Lung (tissue), 12 donors: ENCODE results near the gene ABCB11. TPM values are rescaled to one million over a fixed set of nuclear protein-coding genes. Genes with fewer than 3 reads are reported as not detected.

Experiments used
- ATAC-seq: fragments of 200-7000 bp; cut with Tn5 transposase; one replicate; pipeline ENCODE4 v1.9.1; 2020; ENCODE audit warnings: moderate number of reproducible peaks; ENCODE audit not compliant: insufficient read depth, low FRiP score
- DNase-seq, 3 donors: peaks; one replicate each; pipeline ENCODE4 v3.0.0-alpha.2; 2013 to 2017
- H3K27ac ChIP-seq, 2 donors: one replicate each; pipeline ENCODE4 v1.5.1; 2013; ENCODE audit warnings: mild to moderate bottlenecking in 2 of 2, moderate library complexity in 2 of 2, control low read depth in 1 of 2, inconsistent platforms in 1 of 2, low read depth in 1 of 2, low read length in 1 of 2
- H3K27me3 ChIP-seq, 3 donors: one replicate each; pipeline ENCODE4 v1.5.1; 2013; ENCODE audit warnings: low read length in 2 of 3; ENCODE audit not compliant: control insufficient read depth in 3 of 3, insufficient read depth in 3 of 3
- H3K36me3 ChIP-seq, 4 donors: one replicate each; pipeline ENCODE4 v1.5.1; 2013; ENCODE audit warnings: low read length in 4 of 4, mild to moderate bottlenecking in 1 of 4, moderate library complexity in 1 of 4; ENCODE audit not compliant: control insufficient read depth in 4 of 4, insufficient read depth in 4 of 4
- H3K4me1 ChIP-seq, 5 donors: one replicate each; pipeline ENCODE4 v1.5.1; 2013; ENCODE audit warnings: low read length in 5 of 5, mild to moderate bottlenecking in 2 of 5, moderate library complexity in 1 of 5; ENCODE audit not compliant: control insufficient read depth in 5 of 5, insufficient read depth in 5 of 5
- H3K4me3 ChIP-seq: one replicate; pipeline ENCODE4 v1.5.1; 2013; ENCODE audit warnings: mild to moderate bottlenecking, control low read depth, moderate library complexity
- H3K9ac ChIP-seq, 2 donors: one replicate each; pipeline ENCODE4 v1.5.1; 2013; ENCODE audit warnings: low read length in 2 of 2, control low read depth in 1 of 2; ENCODE audit not compliant: insufficient read depth in 1 of 2
- H3K9me3 ChIP-seq, 4 donors: one replicate each; pipeline ENCODE4 v1.5.1; 2013; ENCODE audit warnings: low read length in 3 of 4, mild to moderate bottlenecking in 1 of 4, moderate library complexity in 1 of 4; ENCODE audit not compliant: control insufficient read depth in 4 of 4, insufficient read depth in 3 of 4
- CTCF ChIP-seq: IDR thresholded peaks from 2 replicates; pipeline ENCODE4 v1.5.1; 2012; ENCODE audit warnings: mild to moderate bottlenecking; ENCODE audit errors: control extremely low read depth, extremely low read depth
- WGBS, 2 donors: extraction: QIAGEN DNeasy Blood & Tissue Kit; methylation state at CpG; one replicate each; pipeline ENCODE4 v1.1.7; 2013; 5-methylcytosine and 5-hydroxymethylcytosine counted together
- polyA plus RNA-seq, 2 donors: library from polyadenylated mRNA; stranded (reverse); fragments of 200-250 nt; gene quantifications; one replicate each; pipeline ENCODE4 v1.2.1, GENCODE V29; 2013
- total RNA-seq, 2 donors: library from RNA; depleted of rRNA in 1 of 2; stranded (reverse); fragments of >200 nt in 1 of 2; gene quantifications; one replicate each; pipeline ENCODE4 v1.2.1, GENCODE V29; 2014 to 2021
- donor health status: control.
- donor health status: control.
- donor health status: Bipolar disorder and iron deficiency.
- donor health status: healthy.
- donor health status: DM: yes; HTN: yes; CAD: no.

The ABCB11 gene
- total and polyA plus RNA-seq, 4 donors: 0.02 to 0.37 (median 0.09) TPM

GRCh38 chr2:169034984-169035544 lies 3.9 kb upstream of the ABCB11 start:
- ATAC-seq: no peak
- no peak for TF ChIP-seq CTCF

GRCh38 chr2:169034256-169034655 lies 3.1 kb upstream of the ABCB11 start:
- Histone ChIP-seq H3K27ac (no peak overlapping the region), H3K4me1 (no peaks in the 10 kb centered on the region), H3K27me3 (no peaks in the 10 kb centered on the region), H3K4me3 (no peak overlapping the region), H3K9me3 (no peaks in the 10 kb centered on the region), H3K9ac (no peak overlapping the region), H3K36me3 (no peaks in the 10 kb centered on the region)
- DNase-seq: peak in 1 of 3 donors; percentile 9
- no peak for TF ChIP-seq CTCF
- ATAC-seq: no peak
- WGBS, 2 donors: 31% methylated on average over 1 of the region's 1 CpG

More at GRCh38 chr2:169034984-169035544, 3.9 kb upstream of the ABCB11 start:
- Histone ChIP-seq H3K27ac (no peak overlapping the region), H3K9me3 (no peaks in the 10 kb centered on the region), H3K4me3 (no peak overlapping the region), H3K27me3 (no peaks in the 10 kb centered on the region), H3K9ac (no peak overlapping the region), H3K36me3 (no peaks in the 10 kb centered on the region), H3K4me1 (no peaks in the 10 kb centered on the region)
- DNase-seq: no peak

- no peaks in the 10 kb centered on the region for H3K36me3 ChIP-seq
- no peaks in the 10 kb centered on the region for H3K4me1 ChIP-seq
- 72 to 84% methylated on average over 5 of the region's 5 CpGs for WGBS, 2 donors
- ATAC-seq (no peak), DNase-seq (no peak)
- H3K9ac ChIP-seq: no peak overlapping the region
- H3K9me3 ChIP-seq: peaks cover 0 to 2% (median 0%) of the 10 kb centered on the region in 4 donors
- TF ChIP-seq CTCF: no peak
- H3K4me3 ChIP-seq: no peak overlapping the region
- no peak overlapping the region for H3K27ac ChIP-seq
- H3K27me3 ChIP-seq: no peaks in the 10 kb centered on the region
Observed at GRCh38 chr2:169029341-169029740, 1.8 kb downstream of the ABCB11 start.

- no peak for DNase-seq
- H3K27me3 ChIP-seq: no peaks in the 10 kb centered on the region
- H3K4me1 ChIP-seq: no peaks in the 10 kb centered on the region
- no peaks in the 10 kb centered on the region for H3K36me3 ChIP-seq
- 81 to 94% methylated on average over 3 of the region's 3 CpGs for WGBS, 2 donors
- H3K4me3 ChIP-seq: no peak overlapping the region
- no peak for ATAC-seq
- H3K9me3 ChIP-seq: peaks cover 0 to 2% (median 0%) of the 10 kb centered on the region in 4 donors
- H3K9ac ChIP-seq: no peak overlapping the region
- no peak for TF ChIP-seq CTCF
- H3K27ac ChIP-seq: no peak overlapping the region
Observed at GRCh38 chr2:169027234-169027633, 3.9 kb downstream of the ABCB11 start.
